PC-3 (cell line): ENCODE measurements around the gene SRCAP.

Source experiments
- CTCF ChIP-seq: fragments of 300-600 bp; sonication (generic); conservative IDR thresholded peaks from 2 replicates; pipeline ENCODE4 v1.5.1; 2017; ENCODE audit warnings: antibody characterized with exemption, low read depth, mild to moderate bottlenecking, low read length
- EZH2 ChIP-seq: fragments of 300-600 bp; sonication (generic); IDR thresholded peaks from one replicate; pipeline ENCODE4 v1.6.1; 2017; ENCODE audit warnings: antibody characterized with exemption, mild to moderate bottlenecking, low read length; ENCODE audit not compliant: unreplicated experiment
- EZH2phosphoT487 ChIP-seq: fragments of 300-600 bp; sonication (generic); IDR thresholded peaks from 2 replicates; pipeline ENCODE4 v1.6.1; 2018; ENCODE audit warnings: mild to moderate bottlenecking, antibody characterized with exemption, low read length, borderline replicate concordance

GRCh38 chr16:30667361-30667905, 31.5 kb upstream of the SRCAP start:
- TF ChIP-seq CTCF (no peak), EZH2 (no peak), EZH2phosphoT487 (no peak)
